Jurkat, Clone E6-1 (cell line): ENCODE data around the gene NR2C2AP.
"Not testable (repeated sequence)": the region's sequence is repeated elsewhere in the genome, so short reads cannot be mapped to it uniquely, and the experiment has no call there.

Source experiments
- DNase-seq: peaks from one replicate; pipeline ENCODE4 v3.0.0-alpha.2; 2011; ENCODE audit warnings: low read depth, low spot score
- H3K4me3 ChIP-seq: 2 replicates; pipeline ENCODE4 v1.5.1; 2011; ENCODE audit warnings: mild to moderate bottlenecking, low read length, control low read depth, moderate library complexity

Gene NR2C2AP

GRCh38 chr19:19192078-19192882 lies 10.9 kb downstream of the NR2C2AP start, which contains the start of the genes BORCS8 and RFXANK:
BORCS8 (minus strand) TSS chr19:19192152; CDS start chr19:19192117, 35 bp downstream.
RFXANK (plus strand) TSS chr19:19192258; CDS start chr19:19193947, 1,689 bp downstream.
- DNase-seq = peak; percentile 99
- peak within 1 kb of the TSS; percentile 97 for H3K4me3 ChIP-seq

GRCh38 chr19:19191768-19192077 lies 11.5 kb downstream of the NR2C2AP start:
- peak overlapping the region; percentile 97 for H3K4me3 ChIP-seq
- DNase-seq = no peak

- no peak overlapping the region for H3K4me3 ChIP-seq
- no peak for DNase-seq
These were observed 16.5 kb downstream of the NR2C2AP start for GRCh38 chr19:19186742-19187141.

- no peak overlapping the region for H3K4me3 ChIP-seq
These were observed 17.1 kb downstream of the NR2C2AP start for GRCh38 chr19:19185853-19186740.

GRCh38 chr19:19181488-19181998 lies 21.7 kb downstream of the NR2C2AP start:
- no peak for DNase-seq
- no peak overlapping the region for H3K4me3 ChIP-seq

More at GRCh38 chr19:19185853-19186740, 17.1 kb downstream of the NR2C2AP start:
- peak; percentile 56 for DNase-seq

GRCh38 chr19:19179548-19180441 lies 23.4 kb downstream of the NR2C2AP start:
- no peak overlapping the region for H3K4me3 ChIP-seq
- DNase-seq = no peak

- no peak for DNase-seq
These were observed 26.3 kb downstream of the NR2C2AP start for GRCh38 chr19:19176950-19177349.

GRCh38 chr19:19173243-19173642 lies 30.0 kb downstream of the NR2C2AP start:
- not testable (repeated sequence) for H3K4me3 ChIP-seq, DNase-seq

More at GRCh38 chr19:19176950-19177349, 26.3 kb downstream of the NR2C2AP start:
- no peak overlapping the region for H3K4me3 ChIP-seq

GRCh38 chr19:19171821-19172532 lies 31.2 kb downstream of the NR2C2AP start:
- no peak for DNase-seq

GRCh38 chr19:19170873-19171672 lies 32.1 kb downstream of the NR2C2AP start:
- no peak for DNase-seq
- no peak overlapping the region for H3K4me3 ChIP-seq

More at GRCh38 chr19:19171821-19172532, 31.2 kb downstream of the NR2C2AP start:
- no peak overlapping the region for H3K4me3 ChIP-seq

- peak within 1 kb of the TSS; percentile 34 for H3K4me3 ChIP-seq
- peak; percentile 66 for DNase-seq
These were observed 33.0 kb downstream of the NR2C2AP start, which contains the start of gene MEF2B for GRCh38 chr19:19170053-19170872. MEF2B (minus strand) TSS chr19:19170263; CDS start chr19:19150735, 19,528 bp downstream.

GRCh38 chr19:19169236-19170052 lies 33.8 kb downstream of the NR2C2AP start:
- no peak for DNase-seq
- peak overlapping the region; percentile 34 for H3K4me3 ChIP-seq

GRCh38 chr19:19167612-19168011 lies 35.6 kb downstream of the NR2C2AP start:
- H3K4me3 ChIP-seq = no peak overlapping the region
- no peak for DNase-seq

- H3K4me3 ChIP-seq = no peak overlapping the region
- no peak for DNase-seq
These were observed 37.8 kb downstream of the NR2C2AP start for GRCh38 chr19:19165396-19165795.

GRCh38 chr19:19162495-19162894 lies 40.7 kb downstream of the NR2C2AP start:
- DNase-seq = no peak
- H3K4me3 ChIP-seq = no peak overlapping the region
